A673 (cell line): Measurements from ENCODE around the gene IRGC. TPM values are rescaled to one million over a fixed set of nuclear protein-coding genes. Genes with fewer than 3 reads are reported as not detected.

ENCODE experiments used
- BruUV-seq: library from RNA; stranded (reverse); fragments of 400-500 nt; replicated peaks from 2 replicates; lab custom pipeline; 2021; lab: Mats Ljungman, UMichigan
- CTCF ChIA-PET: fragments of 300-600 bp; sonication (Branson Sonifier 250); formaldehyde crosslinking; loops from one replicate; lab custom pipeline; 2022; ENCODE audit warnings: antibody characterized with exemption; lab: Charles Lee
- POLR2A ChIA-PET: fragments of 300-600 bp; sonication (Branson Sonifier 250); formaldehyde crosslinking; loops from one replicate; lab custom pipeline; 2022; ENCODE audit warnings: antibody characterized with exemption; ENCODE audit not compliant: low non-redundant PET; lab: Charles Lee
- DNase-seq: peaks from one replicate; pipeline ENCODE4 v3.0.0-alpha.2; 2015; ENCODE audit warnings: low spot score
- H3K27ac ChIP-seq: fragments of 200-600 bp; sonication (generic); 2 replicates; pipeline ENCODE4 v1.5.1; 2016; ENCODE audit warnings: mixed run types, low read depth, mild to moderate bottlenecking, mixed read lengths, antibody characterized with exemption, low read length; ENCODE audit not compliant: poor library complexity, severe bottlenecking
- H3K27me3 ChIP-seq: fragments of 200-600 bp; sonication (generic); replicated peaks from 2 replicates; pipeline ENCODE4 v1.6.1; 2017; ENCODE audit warnings: mixed run types, low read depth, mild to moderate bottlenecking, mixed read lengths, antibody characterized with exemption, low read length; ENCODE audit not compliant: insufficient read depth, poor library complexity
- H3K36me3 ChIP-seq: fragments of 200-600 bp; sonication (generic); 2 replicates; pipeline ENCODE4 v1.6.1; 2016; ENCODE audit warnings: mixed run types, mild to moderate bottlenecking, mixed read lengths, antibody characterized with exemption, low read length; ENCODE audit not compliant: insufficient read depth, poor library complexity, severe bottlenecking
- H3K4me1 ChIP-seq: fragments of 200-600 bp; sonication (generic); 2 replicates; pipeline ENCODE4 v1.6.1; 2017; ENCODE audit warnings: mixed run types, mild to moderate bottlenecking, mixed read lengths, antibody characterized with exemption, low read length; ENCODE audit not compliant: insufficient read depth, poor library complexity, severe bottlenecking
- H3K4me3 ChIP-seq: fragments of 200-600 bp; sonication (generic); 2 replicates; pipeline ENCODE4 v1.5.1; 2016; ENCODE audit warnings: low read depth, mixed run types, mild to moderate bottlenecking, mixed read lengths, low read length; ENCODE audit not compliant: poor library complexity, severe bottlenecking
- H3K9me3 ChIP-seq: fragments of 200-600 bp; sonication (generic); 2 replicates; pipeline ENCODE4 v1.6.1; 2016; ENCODE audit warnings: mixed run types, low read depth, mild to moderate bottlenecking, mixed read lengths, antibody characterized with exemption, low read length; ENCODE audit not compliant: poor library complexity, severe bottlenecking
- CTCF ChIP-seq: fragments of 300-800, 200-600 bp; sonication (generic); conservative IDR thresholded peaks from 2 replicates; pipeline ENCODE4 v1.5.1; 2017; ENCODE audit warnings: low read depth, mild to moderate bottlenecking, antibody characterized with exemption, low read length, moderate library complexity, mixed read lengths
- EZH2 ChIP-seq: fragments of 200-600 bp; sonication (generic); IDR thresholded peaks from 2 replicates; pipeline ENCODE4 v1.6.1; 2017; ENCODE audit warnings: borderline replicate concordance, low read depth, mild to moderate bottlenecking, mixed read lengths, antibody characterized with exemption, low read length; ENCODE audit not compliant: poor library complexity, severe bottlenecking
- intact Hi-C: fragments of 100-400 bp; cut with micrococcal nuclease; formaldehyde crosslinking; loops from one replicate; pipeline ENCODE4 v1.10.0; 2022; ENCODE audit not compliant: unreplicated experiment
- total RNA-seq: library from RNA; stranded (reverse); gene quantifications from 2 replicates; pipeline ENCODE4 v1.2.3, GENCODE V29; 2021

Gene IRGC
- total RNA-seq, 1 experiment from 2014 or later: not detected

DNA sequence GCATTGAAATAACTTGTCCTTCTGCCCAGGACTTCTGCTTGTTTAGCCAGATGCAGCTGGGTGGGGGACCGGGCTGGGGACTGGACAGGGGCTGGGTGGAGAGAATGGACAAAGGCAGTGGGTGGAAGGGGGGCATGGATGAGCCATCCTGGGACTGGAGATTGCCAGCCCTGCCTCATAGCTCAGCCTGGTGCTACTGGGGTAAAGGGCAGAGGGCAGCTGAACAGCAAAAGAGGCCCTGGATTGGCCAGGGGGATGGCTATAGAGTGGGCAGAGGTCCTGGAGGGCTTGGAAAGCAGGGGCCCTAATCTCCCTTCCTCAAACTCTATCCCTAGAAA is 28.2 kb upstream of the IRGC start:
- DNase-seq: no peak
- Histone ChIP-seq H3K4me1 (no peaks in the 10 kb centered on the region), H3K27ac (no peak overlapping the region), H3K27me3 (no peaks in the 10 kb centered on the region), H3K36me3 (no peaks in the 10 kb centered on the region), H3K9me3 (peaks cover 15% of the 10 kb centered on the region), H3K4me3 (no peak overlapping the region)
- POLR2A ChIA-PET: interaction anchor here (0.6 kb wide), 1 partner anchor 17 kb away, joined by 5 read pairs; no protein-coding TSS in a partner anchor
- intact Hi-C loops: no loop called here
- BruUV-seq: no TSS peak
- CTCF ChIA-PET: interaction anchor here (0.7 to 1.1 kb wide), 2 partner anchors 17 to 263 kb away, joined by 4 to 8 read pairs; partner anchors contain the start of gene ZNF221
- TF ChIP-seq CTCF (no peak), EZH2 (no peak)

DNA sequence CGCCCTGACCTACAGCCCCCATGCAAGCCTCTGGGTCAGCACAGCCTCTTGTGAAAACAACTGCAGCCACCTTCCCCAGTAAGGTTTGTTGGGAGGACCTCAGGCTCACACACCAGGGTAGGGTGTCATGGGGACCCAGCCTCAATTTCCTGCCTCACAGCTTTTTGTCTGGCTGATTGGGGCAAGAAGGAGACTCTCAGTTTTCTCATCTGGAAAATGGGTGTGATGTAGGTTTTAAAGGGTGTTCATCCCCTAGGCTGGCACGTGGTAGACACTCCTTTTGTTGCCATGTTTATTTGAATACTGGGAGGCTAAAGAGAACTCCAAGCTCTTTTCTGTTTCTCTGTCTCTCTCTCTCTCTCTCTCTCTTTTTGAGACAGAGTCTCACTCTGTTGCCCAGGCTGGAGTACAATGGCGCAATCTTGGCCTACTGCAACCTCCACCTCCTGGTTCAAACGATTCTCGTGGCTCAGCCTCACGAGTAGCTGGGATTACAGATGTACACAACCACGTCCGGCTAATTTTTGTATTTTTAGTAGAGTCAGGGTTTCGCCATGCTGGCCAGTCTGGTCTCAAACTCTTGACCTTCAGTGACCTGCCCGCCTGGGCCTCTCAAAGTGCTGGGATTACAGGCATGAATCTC is 27.7 kb upstream of the IRGC start:
- DNase-seq: no peak
- Histone ChIP-seq H3K4me3 (no peak overlapping the region), H3K4me1 (no peaks in the 10 kb centered on the region), H3K27ac (no peak overlapping the region), H3K36me3 (no peaks in the 10 kb centered on the region), H3K27me3 (no peaks in the 10 kb centered on the region), H3K9me3 (peaks cover 15% of the 10 kb centered on the region)
- BruUV-seq: no TSS peak
- intact Hi-C loops: no loop called here
- TF ChIP-seq CTCF: no peak
- TF ChIP-seq EZH2: no peak
- ChIA-PET CTCF (no interaction called here), POLR2A (interaction anchor here (0.6 kb wide), 2 partner anchors 17 to 20 kb away, joined by 3 to 5 read pairs; no protein-coding TSS in a partner anchor)

DNA sequence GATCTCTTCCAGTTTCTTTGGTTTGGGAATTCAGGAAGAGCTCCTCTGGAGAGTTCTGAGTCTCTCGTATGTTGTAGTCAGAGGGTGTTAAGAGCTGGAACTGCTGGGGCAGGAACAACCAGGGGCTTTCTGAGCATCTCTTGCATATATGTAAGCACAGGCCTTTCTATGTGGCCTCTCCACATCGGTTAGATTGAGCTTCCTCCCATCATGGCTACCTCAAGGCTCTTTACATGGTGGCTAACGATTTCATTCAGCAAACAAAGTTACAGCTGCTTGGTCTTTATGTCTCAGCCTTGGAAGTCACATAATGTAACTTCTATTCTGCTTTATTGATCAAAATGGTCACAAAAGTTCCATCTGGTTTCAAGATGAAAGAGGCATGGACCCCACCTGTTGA is 25.4 kb upstream of the IRGC start:
- no TSS peak for BruUV-seq
- Histone ChIP-seq H3K36me3 (no peaks in the 10 kb centered on the region), H3K27me3 (no peaks in the 10 kb centered on the region), H3K27ac (no peak overlapping the region), H3K4me3 (no peak overlapping the region), H3K9me3 (peaks cover 15% of the 10 kb centered on the region), H3K4me1 (no peaks in the 10 kb centered on the region)
- TF ChIP-seq EZH2 (no peak), CTCF (no peak)
- CTCF ChIA-PET: no interaction called here
- no peak for DNase-seq
- POLR2A ChIA-PET: no interaction called here
- intact Hi-C loops: no loop called here
